Subcutaneous abdominal adipose tissue (tissue), 5 donors: ENCODE measurements around the gene LARGE1.

Experiments
- H3K27ac ChIP-seq: one replicate; pipeline ENCODE4 v1.7.0; 2013; ENCODE audit warnings: low read depth, mild to moderate bottlenecking, inconsistent platforms, low read length, moderate library complexity
- H3K27me3 ChIP-seq, 5 donors: one replicate each; pipeline ENCODE4 v1.7.0; 2013; ENCODE audit warnings: low read length in 5 of 5, inconsistent platforms in 1 of 5; ENCODE audit not compliant: control insufficient read depth in 5 of 5, insufficient read depth in 4 of 5
- H3K36me3 ChIP-seq, 5 donors: one replicate each; pipeline ENCODE4 v1.7.0; 2013; ENCODE audit warnings: low read length in 5 of 5; ENCODE audit not compliant: control insufficient read depth in 5 of 5, insufficient read depth in 5 of 5
- H3K4me1 ChIP-seq, 5 donors: one replicate each; pipeline ENCODE4 v1.7.0; 2013; ENCODE audit warnings: low read length in 5 of 5, mild to moderate bottlenecking in 3 of 5, moderate library complexity in 1 of 5; ENCODE audit not compliant: control insufficient read depth in 5 of 5, insufficient read depth in 5 of 5
- H3K4me3 ChIP-seq, 5 donors: one replicate each; pipeline ENCODE4 v1.7.0; 2013; ENCODE audit warnings: low read length in 5 of 5, low read depth in 1 of 5
- H3K9ac ChIP-seq, 5 donors: one replicate each; pipeline ENCODE4 v1.7.0; 2013; ENCODE audit warnings: low read length in 5 of 5, mild to moderate bottlenecking in 4 of 5, moderate library complexity in 3 of 5
- H3K9me3 ChIP-seq, 5 donors: one replicate each; pipeline ENCODE4 v1.7.0; 2013; ENCODE audit warnings: low read length in 5 of 5; ENCODE audit not compliant: control insufficient read depth in 5 of 5
- donor health status: healthy.
- donor health status: healthy.
- donor health status: healthy.
- donor health status: healthy.
- donor health status: healthy.

The LARGE1 gene

GRCh38 chr22:33879796-33880195 lies 40.5 kb downstream of the LARGE1 start:
- H3K9me3 ChIP-seq, result no peaks in the 10 kb centered on the region
- H3K4me1 ChIP-seq, result peaks cover 0 to 10% (median 0%) of the 10 kb centered on the region in 5 donors
- H3K36me3 ChIP-seq, result no peaks in the 10 kb centered on the region
- H3K9ac ChIP-seq, result no peak overlapping the region
- no peak overlapping the region for H3K27ac ChIP-seq
- H3K4me3 ChIP-seq, result no peak overlapping the region
- no peaks in the 10 kb centered on the region for H3K27me3 ChIP-seq

DNA sequence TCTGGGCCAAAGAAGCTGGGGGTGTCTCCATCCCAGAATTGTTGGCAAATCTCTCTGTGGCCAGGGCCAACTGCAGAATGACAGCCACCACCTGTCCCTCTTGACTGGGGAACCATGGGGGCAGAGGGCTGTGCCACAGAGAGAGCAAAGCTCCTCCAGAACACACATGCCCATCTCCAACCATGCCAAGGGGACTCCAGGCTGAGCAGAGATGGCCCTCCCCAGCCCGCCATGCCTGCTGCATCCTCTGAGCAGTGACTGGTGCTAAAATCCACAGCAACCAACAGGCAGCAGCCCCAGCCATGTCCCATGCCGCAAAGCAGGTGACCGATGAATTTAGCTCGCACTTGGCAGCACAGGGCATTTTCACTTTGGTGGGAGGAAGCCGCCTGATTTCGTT lies 45.0 kb downstream of the LARGE1 start:
- no peaks in the 10 kb centered on the region for H3K27me3 ChIP-seq
- H3K36me3 ChIP-seq, result no peaks in the 10 kb centered on the region
- no peak overlapping the region for H3K9ac ChIP-seq
- peaks cover 0 to 21% (median 7%) of the 10 kb centered on the region in 5 donors for H3K4me1 ChIP-seq
- no peak overlapping the region for H3K4me3 ChIP-seq
- H3K9me3 ChIP-seq, result no peaks in the 10 kb centered on the region
- H3K27ac ChIP-seq, result no peak overlapping the region

GRCh38 chr22:33874206-33874605 lies 46.1 kb downstream of the LARGE1 start:
- Histone ChIP-seq H3K9ac (no peak overlapping the region), H3K27me3 (no peaks in the 10 kb centered on the region), H3K4me1 (peaks cover 0 to 21% (median 7%) of the 10 kb centered on the region in 5 donors)

DNA sequence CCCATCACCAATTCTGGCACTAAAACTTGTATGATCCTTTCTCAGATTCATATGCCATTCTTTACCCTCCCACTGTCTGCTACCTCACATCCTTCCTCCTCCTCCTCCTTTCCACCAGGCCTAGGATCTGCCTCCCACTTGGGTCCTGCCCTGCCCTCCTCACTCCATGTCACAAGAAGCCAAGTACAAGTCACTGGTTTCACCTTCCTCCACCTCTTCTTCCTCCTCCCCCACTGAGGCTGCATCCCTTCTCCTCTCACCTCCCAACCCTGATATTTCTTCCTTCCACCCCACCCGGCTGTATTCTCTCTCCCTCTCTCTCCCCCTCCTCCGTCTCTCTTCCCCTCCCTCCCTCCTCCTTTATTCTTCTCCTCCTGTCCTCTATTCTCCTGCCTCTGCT lies 46.6 kb downstream of the LARGE1 start:
- Histone ChIP-seq H3K4me3 (no peak overlapping the region), H3K4me1 (peaks cover 0 to 21% (median 7%) of the 10 kb centered on the region in 5 donors), H3K27ac (no peak overlapping the region), H3K36me3 (no peaks in the 10 kb centered on the region), H3K9me3 (no peaks in the 10 kb centered on the region), H3K9ac (no peak overlapping the region), H3K27me3 (no peaks in the 10 kb centered on the region)

More at GRCh38 chr22:33874206-33874605, 46.1 kb downstream of the LARGE1 start:
- Histone ChIP-seq H3K36me3 (no peaks in the 10 kb centered on the region), H3K9me3 (no peaks in the 10 kb centered on the region), H3K27ac (no peak overlapping the region), H3K4me3 (no peak overlapping the region)

GRCh38 chr22:33873186-33873585 lies 47.1 kb downstream of the LARGE1 start:
- no peak overlapping the region for H3K9ac ChIP-seq

DNA sequence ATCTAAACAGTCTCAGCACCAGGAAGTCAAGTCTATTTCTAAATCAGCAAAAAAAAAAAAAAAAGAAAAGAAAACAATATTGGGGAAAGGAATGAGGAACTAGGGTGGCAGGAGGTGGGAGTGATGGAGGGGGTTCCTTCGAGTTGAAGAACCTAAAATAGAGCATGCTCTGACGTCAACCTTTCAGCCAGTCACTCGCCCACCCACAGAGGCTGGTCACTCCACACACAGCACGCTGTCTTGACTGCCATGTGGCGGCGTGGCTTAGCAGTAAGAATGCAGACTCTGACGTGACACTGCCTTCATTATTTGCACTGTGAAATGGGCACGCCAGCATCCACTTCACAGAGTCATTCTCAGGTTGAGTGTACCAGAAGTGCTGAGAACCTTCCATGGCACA lies 48.3 kb downstream of the LARGE1 start:
- Histone ChIP-seq H3K27me3 (no peaks in the 10 kb centered on the region), H3K4me3 (no peak overlapping the region), H3K4me1 (peaks cover 2 to 25% (median 8%) of the 10 kb centered on the region in 5 donors), H3K27ac (no peak overlapping the region), H3K9ac (no peak overlapping the region), H3K9me3 (no peaks in the 10 kb centered on the region), H3K36me3 (no peaks in the 10 kb centered on the region)

More at GRCh38 chr22:33873186-33873585, 47.1 kb downstream of the LARGE1 start:
- H3K27me3 ChIP-seq, result no peaks in the 10 kb centered on the region
- H3K27ac ChIP-seq, result no peak overlapping the region
- H3K9me3 ChIP-seq, result no peaks in the 10 kb centered on the region
- peaks cover 0 to 21% (median 7%) of the 10 kb centered on the region in 5 donors for H3K4me1 ChIP-seq
- no peaks in the 10 kb centered on the region for H3K36me3 ChIP-seq
- H3K4me3 ChIP-seq, result no peak overlapping the region

- Histone ChIP-seq H3K9me3 (no peaks in the 10 kb centered on the region), H3K27ac (no peak overlapping the region)
These were observed 50.3 kb downstream of the LARGE1 start for GRCh38 chr22:33869946-33870345.

GRCh38 chr22:33867971-33868370 lies 52.3 kb downstream of the LARGE1 start:
- H3K4me3 ChIP-seq, result no peak overlapping the region

More at GRCh38 chr22:33869946-33870345, 50.3 kb downstream of the LARGE1 start:
- Histone ChIP-seq H3K27me3 (no peaks in the 10 kb centered on the region), H3K36me3 (no peaks in the 10 kb centered on the region), H3K9ac (no peak overlapping the region), H3K4me3 (no peak overlapping the region), H3K4me1 (peaks cover 2 to 28% (median 21%) of the 10 kb centered on the region in 5 donors)

GRCh38 chr22:33867118-33867866 lies 53.0 kb downstream of the LARGE1 start:
- H3K9me3 ChIP-seq, result no peaks in the 10 kb centered on the region
- H3K4me1 ChIP-seq, result peaks cover 0 to 26% (median 18%) of the 10 kb centered on the region in 5 donors
- H3K36me3 ChIP-seq, result no peaks in the 10 kb centered on the region
- H3K4me3 ChIP-seq, result no peak overlapping the region
- H3K9ac ChIP-seq, result no peak overlapping the region
- no peaks in the 10 kb centered on the region for H3K27me3 ChIP-seq
- peak overlapping the region; percentile 29 for H3K27ac ChIP-seq

More at GRCh38 chr22:33867971-33868370, 52.3 kb downstream of the LARGE1 start:
- Histone ChIP-seq H3K36me3 (no peaks in the 10 kb centered on the region), H3K9me3 (no peaks in the 10 kb centered on the region), H3K27ac (no peak overlapping the region), H3K27me3 (no peaks in the 10 kb centered on the region), H3K4me1 (peaks cover 0 to 26% (median 21%) of the 10 kb centered on the region in 5 donors), H3K9ac (no peak overlapping the region)

DNA sequence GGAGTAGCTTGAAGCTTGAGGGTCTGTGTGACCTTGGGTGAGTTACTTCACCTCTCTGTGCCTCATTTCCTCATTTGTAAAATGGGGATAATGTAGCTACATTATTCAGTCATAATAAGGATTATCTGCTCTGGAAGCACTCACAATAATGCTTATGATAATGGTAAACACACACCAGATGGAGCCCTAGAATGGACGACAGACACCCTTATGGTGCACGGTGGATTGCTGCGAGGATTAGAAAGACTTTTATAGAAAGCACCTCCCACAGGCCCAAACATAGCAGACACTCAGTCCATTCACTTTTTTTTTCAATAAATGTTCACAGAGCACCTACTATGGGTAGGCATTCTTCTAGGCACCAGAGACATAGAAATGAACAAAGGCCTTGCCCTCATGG lies 53.8 kb downstream of the LARGE1 start:
- Histone ChIP-seq H3K4me1 (peaks cover 0 to 26% (median 18%) of the 10 kb centered on the region in 5 donors), H3K36me3 (no peaks in the 10 kb centered on the region), H3K27me3 (no peaks in the 10 kb centered on the region), H3K27ac (no peak overlapping the region), H3K4me3 (no peak overlapping the region), H3K9ac (no peak overlapping the region), H3K9me3 (no peaks in the 10 kb centered on the region)
